ENCODE data around the gene ZBTB46.

The ZBTB46 gene

DNA sequence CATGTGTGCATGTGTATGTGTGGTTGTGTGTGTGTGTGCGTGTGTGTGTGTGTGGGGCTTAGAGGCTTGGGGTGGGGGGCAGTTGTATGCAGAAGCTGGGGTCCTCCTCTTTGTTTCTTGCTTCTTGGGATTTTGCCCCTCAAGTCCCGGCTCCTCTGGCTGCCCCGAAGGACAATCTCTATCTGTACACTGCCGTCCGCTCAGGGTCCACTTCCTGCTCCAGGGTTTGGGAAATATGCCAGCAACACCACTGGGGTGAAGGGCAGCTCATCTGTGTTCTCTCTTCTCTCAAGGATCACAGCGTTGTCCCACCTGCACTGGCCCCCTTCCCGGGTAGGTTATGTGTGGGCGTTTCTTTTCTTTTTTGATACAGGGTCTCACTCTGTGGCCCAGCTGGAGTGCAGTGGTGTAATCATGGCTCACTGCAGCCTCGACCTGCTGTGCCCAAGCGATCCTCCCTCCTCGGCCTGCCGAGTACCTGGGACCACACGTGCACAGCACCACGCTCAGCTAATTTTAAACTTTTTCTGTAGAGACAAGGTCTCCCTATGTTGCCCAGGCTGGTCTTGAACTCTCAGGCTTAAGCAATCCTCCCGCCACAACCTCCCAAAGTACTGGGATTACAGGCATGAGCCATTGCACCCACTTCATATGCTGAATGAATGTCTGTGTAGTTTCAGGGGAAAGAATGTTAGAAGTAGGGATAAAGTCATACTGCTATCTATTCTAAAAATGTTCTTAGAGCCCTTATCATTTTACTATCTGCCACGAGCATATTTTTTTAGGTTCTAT is 65.8 kb downstream of the ZBTB46 start:
- DNase-seq, result no peak

DNA sequence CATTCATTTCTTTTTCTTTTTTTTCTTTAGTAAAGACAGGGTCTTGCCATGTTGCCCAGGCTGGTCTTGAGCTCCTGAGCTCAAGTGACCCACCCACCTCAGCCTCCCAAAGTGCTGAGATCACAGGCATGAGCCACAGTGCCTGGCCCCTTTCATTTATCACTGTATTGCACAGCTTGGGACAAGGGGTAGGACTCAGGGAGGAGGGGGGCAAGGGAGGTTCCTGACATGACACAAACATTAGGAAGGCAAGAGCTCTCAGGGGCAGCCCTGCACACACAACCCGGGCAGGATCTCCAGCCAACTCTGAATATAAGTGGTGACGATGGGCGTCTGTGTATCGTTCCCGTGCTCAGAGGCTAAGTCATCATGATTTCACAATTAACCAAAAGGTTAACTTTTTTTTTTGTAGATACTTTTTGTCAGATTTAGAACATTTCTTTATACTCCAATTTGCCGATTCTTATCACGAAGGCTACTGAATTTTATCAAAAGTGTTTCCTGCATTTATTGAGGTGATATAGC is 71.6 kb downstream of the ZBTB46 start:
- no peak for DNase-seq

DNA sequence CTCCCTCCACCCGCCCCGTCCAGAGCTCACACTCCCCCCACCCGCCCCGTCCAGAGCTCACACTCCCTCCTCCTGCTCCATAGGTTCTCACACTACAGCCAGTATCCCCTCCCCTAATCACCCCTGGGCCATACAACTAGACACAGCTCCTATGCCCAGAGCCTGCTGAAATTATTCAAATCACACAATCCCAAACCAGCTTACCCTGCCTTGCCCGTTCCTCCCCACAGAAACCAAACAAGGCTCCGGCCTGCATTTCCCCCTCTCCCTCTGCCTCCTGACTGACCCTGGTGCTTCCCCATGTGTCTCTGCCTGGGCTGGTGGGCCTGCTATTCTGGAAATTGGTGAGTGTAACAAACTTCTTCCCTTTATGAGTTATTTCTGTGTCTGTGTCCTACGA is 72.9 kb downstream of the ZBTB46 start:
- DNase-seq, result no peak

DNA sequence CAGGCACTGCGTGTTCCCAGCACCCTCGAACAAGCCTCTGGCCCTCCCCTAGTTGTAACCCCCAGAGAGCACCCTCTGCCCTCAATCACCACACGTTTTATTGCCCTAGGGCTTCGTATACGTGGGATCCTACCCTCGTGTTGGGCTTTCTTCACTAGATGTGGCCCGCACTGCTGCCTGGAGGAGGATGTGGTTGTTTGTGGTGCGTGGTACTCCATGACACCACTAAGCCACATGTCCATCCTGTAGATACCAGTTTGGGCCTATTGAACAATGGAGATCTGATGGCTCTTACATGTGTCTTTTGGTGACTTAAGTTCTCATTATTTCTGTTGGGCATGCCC is 74.4 kb downstream of the ZBTB46 start:
- DNase-seq, result no peak

DNA sequence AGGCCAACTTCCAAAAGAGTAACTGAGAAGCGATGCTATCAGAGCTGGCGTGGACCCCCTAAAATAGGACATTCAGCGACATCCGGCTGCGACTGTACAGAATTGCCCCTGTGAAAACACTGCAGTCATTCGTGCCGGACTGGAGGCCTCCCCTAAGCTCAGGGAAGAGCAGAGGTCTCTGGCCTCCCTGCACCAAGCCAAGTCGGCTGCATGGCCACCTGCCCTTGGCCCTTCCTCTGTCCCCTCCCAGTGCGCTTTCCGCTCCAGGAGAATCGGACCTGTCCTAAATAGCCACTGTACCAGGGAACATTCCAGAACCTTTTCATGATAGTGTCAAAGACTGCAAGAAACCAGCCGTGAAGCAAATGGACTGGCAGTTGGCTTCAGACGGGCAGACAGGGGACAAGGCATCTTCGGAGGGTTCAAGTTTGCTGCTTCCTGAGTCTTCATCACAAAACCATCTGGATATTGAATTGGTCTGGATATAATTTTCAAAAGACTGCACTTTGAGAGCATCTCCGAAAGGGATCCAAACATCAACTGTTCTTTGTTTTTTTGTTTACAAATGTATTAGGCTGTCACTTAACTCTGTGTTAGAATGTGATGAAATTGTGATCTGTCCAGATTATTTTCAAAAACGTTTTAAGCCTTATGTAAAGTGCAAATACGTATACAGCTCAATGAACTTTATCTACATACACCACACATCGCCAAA is 75.0 kb downstream of the ZBTB46 start:
- DNase-seq, result no peak

DNA sequence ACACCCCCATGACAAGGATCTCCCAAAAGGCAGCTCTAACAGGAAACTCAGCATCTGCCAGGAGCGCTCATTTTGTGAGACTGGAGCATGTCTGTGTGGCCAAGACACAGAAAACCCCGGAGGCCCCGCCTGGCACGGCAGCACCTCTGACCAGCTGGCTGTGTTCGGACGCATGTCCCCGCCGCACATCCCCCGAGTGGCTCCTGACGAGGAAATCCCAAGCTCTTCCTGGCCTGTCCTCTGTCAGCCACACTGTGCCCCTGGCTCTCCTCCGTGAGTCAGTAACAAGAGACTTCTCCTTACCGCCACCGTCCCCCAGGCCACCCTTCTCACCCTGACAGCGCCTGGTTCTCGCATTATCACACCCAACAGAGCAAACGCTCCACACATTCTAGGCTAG is 77.1 kb downstream of the ZBTB46 start:
- DNase-seq, result no peak

DNA sequence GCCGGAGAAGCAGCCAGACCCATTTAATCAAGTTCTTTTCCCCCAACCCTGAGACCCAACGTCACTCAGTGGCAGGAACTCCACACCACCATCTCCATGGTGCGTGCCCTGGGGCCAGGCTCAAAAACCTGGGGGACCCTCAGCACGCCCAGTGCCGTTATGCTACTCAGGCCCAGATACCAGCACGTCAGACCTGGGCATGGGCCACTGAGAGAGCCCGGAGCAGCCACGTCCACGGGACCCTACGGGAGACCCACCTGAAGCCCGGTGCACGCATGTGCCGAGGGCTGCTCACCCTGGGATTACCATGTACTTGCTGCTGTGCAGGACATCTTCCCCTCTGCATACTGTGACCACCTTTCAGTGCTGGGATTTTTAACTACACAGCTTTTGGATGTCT is 77.7 kb downstream of the ZBTB46 start:
- DNase-seq, result no peak

DNA sequence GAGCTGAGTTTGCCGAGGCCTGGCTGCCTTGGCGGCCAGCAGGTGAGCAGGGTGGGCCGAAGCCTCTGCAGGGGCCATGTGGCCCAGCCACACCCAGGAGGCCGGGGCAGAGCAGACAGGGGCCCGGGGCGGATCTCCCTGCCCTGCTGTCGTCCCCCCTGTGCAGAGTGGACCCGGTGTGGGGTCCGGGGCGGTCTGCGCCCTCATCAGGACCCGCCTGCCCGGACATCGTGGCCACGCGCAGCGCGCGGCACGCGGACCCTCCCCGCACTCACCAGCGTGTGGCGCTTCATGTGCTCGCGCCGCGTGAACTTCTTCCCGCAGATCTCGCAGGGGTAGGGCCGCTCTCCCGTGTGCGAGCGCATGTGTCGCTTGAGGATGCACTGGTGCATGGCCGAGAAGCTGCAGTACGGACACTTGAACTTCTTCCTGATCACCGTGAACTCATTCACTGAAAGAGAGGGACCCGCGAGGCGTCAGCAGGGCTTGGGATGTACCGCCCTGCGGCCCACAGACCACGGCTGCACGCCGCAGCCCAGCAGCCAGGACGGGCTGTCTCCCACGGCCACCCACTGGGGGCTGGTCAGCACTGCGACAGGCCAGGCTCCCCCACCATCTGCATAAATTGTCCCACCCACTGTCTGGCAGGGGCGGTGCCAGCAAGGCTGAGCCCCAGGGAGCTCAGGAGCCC is 78.5 kb downstream of the ZBTB46 start:
- no peak for DNase-seq

DNA sequence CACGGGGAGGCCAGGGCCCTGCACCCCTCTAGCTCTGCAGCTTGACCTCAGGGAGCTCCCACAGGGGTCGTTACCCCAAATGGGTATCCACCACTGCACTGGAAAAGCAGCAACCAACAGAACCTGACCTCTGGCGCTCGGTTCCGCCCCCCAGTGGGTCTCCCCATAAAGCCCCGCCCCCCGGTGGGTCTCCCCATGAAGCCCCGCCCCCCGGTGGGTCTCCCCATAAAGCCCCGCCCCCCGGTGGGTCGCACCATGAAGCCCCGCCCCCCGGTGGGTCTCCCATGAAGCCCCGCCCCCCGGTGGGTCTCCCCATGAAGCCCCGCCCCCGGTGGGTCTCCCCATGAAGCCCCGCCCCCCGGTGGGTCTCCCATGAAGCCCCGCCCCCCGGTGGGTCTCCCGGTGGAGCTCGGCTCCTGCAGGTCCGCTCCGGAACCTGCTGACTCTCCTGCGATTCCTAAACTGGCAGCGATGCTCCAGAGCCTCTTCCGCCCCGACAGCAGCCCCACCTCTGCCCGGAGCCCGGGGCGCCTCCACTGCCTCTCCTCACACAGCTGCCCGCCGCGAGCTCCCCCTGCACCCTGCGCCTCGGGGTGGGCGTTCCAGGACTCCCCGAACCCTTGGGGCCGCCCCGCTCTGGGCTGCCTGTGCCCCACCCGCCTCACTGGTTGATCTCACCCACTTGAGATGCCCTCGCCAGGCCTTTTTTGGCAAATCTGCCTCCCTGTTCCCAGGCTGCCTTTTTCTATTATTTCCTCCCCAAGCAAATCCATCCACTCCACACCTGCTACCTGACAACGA is 79.4 kb downstream of the ZBTB46 start:
- DNase-seq, result no peak

DNA sequence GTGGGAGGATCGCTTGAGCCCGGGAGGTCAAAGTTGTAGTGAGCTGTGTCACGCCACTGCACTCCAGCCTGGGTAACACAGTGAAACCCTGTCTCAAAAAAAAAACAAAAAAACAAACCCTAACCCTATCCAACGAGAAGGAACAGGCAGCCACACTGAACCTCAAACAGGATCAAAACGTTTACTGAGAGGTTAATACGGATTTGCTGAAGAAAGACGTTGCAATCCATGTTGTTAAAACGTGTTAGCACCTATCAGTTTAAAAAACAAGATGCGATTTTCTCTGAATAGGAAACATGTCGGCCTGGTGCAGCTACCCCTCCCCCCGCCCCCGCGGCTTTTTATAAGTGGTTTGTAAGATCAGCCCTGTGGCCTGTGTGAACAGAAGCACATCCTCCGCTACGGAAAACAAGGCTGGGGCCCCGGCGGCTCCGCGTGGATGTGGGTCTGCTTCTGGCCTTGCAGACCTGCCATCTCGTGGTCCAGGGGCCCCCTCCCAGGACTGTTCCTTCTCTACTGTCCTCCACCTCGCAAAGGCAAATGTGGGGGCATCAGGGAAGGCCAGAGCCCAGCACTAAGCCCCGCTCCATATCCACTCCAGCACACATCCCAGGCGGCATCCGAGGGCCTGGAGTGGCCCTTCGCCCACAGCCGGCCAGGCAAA is 80.1 kb downstream of the ZBTB46 start:
- DNase-seq, result no peak

DNA sequence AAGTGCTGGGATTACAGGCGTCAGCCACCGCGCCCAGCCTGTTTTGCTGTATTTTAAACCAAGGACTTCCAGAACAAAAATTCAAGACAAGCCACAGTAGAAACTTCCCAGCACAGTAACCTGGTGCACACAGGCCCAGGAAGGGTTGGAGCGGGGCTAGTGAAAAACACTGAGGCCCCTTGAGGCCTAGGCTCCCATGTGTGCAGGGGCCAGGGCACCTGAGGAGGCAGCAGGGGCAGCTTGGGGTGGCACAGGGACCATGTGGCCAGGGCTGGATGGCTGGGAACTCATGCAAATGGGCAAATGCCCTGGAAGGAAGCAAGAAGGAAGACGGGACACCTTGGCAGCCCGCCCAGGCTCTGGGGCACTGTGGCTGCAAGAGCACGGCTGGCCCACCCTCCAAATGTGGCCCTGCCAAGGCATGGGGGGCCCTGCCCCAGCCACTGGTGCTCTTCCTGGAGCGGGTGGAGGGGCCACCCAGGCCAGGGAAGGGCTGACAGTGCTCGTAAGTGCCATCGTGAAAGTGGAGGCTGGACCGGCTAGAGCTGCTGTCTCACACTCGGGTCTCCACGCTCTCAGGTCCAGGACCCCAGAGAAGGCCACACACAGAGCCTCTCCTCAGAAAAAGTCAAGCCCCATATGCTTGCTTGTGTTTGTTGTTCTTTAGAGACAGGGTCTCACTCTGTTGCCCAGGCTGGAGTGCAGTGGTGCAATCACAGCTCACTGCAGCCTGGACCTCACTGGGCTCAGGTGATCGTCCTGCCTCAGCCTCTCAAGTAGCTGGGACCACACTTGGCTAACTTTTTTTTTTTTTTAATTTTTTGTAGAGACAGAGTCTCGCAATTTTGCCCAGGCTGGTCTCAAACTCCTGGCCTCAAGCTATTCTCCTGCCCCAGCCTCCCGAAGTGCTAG is 81.2 kb downstream of the ZBTB46 start:
- DNase-seq, result no peak

DNA sequence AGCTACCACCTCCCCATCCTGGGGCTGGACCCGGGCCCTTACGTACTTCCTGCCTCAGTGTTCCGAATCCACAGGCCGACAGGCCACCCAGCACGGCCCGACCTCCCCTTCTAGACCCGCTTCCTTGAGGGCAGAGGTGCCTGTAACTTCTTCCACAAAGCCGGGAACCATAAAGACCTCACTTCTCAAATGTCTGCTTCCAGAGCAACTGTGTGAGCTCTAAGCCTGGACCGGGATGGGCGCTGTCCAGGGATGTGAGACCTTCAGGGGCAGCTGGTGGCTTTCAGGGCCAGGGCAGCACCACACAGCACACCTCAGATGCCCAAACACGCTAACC is 82.2 kb downstream of the ZBTB46 start:
- DNase-seq, result no peak

DNA sequence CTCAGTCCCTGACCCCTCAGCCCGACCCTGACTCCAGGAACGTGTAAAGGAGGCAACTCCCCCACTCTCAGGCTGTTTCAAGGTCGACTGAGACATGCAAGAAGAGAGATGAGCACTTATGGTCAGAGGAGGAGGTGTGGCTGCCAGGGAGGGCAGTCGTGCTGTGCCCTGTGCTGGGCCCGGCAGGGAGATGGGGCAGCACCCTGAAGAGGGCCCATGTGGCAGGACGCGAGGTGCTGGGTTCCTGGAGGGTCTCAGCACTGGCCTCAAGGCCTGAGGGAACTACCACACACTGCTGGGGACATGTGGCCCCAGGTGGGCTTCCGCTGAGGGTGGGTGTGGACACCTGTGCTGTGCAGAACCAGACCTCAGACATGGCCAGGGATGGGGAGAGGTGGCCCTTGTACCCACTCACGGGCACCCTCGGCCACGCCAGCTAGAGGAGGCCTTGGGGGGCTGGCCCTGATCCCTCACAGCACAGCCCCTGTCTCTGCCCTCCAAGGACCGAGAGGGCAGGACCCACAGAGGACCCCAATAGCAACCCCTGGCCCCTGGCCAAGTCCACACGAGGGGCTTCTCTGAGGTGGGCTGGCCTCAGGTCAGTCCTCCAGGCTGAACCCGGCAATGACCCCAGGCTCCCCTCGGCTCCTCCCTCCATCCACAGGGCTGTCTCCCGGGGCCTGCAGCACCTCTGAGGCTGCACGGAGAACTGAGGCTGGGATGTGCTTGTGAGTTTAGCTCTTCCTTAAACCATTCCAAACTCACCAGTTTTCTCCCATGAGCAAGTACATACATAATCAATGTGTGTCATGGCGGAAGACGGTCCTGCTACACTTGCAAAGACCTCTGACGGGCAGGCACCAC is 82.8 kb downstream of the ZBTB46 start:
- no peak for DNase-seq

DNA sequence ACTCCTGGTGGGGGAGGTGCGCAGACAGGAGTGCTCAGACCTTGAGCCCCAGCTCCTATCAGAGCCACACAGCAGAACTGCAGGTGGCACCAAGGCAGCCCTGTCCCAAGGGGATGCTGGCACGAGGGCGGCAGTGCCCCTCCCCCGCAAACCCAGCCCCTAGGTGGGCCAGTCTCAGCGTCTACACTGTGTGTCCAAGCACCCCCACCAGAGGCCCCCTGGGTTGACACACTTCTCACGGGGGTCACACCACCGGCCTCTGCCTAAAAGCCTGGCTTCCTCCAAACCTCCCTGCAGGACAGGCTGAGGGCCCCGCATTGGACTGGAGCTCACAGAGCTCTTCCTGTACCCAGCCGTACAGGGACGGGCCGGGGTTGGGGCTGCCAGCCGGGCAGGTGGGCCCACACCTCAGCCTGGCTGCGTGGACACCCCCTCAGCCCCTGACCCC is 83.4 kb downstream of the ZBTB46 start:
- no peak for DNase-seq

DNA sequence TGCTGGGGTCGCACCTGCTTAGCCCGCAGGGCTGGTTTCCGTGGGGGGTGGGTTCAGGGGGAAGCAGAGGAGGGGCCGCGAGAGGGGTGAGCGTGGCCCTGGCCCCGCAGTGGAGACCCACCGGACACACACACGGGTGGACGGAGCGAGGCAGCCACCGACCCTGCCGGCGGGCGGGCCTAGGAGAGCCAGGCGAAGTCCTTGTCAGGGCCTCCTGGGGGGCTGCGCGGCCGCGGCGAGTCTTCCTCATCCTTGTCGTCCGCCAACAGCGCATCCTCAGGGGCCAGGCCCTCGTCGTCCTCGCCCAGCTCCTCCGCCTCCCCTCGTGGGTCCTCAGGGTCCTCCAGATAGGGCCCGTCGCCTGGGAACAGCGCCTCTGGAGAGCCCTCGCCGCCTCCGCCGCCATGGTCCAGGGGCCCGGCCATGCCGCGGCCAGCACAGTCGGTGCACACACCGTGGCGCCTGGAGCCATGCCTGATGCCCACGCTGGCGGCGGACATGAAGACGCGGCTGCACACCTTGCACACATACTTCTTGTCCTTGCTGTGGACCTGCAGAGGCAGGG is 84.2 kb downstream of the ZBTB46 start:
- no peak for DNase-seq

DNA sequence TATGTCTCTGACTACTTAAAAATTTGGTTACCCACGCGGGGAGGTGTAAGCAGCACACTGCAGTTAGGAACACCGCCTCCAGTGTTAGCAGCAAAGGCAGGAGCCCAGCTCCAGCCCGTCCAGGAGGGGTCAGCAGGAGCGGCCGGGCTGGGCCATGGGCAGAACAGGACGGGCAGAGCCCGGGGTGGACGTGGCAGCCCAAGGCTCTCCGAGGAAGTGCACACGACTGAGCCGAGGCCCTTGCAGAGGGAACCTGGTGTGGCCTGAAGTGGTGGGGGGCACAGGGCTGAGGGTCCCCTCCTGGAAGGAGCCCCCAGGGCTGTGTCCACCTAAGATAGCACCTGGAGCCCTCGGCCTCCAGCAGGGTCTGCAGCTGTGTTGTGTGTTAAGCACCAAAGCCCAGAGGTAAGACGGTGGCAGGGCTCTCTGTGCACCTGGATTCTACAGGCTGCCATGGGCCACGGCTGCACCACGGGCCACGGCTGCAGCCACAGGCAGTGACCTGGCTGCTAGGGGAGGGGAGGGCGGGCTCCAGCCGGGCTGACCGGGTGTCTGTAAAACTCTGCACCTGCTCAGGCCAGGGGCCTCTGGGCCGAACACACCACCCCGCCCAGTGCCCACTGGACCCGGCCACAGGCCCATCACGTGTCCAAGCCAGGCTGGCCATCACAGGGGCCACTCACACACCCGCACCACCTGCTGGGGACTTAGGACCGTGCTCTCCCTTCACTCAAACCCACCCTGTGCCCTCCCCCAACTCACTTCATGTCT is 84.9 kb downstream of the ZBTB46 start:
- no peak for DNase-seq

DNA sequence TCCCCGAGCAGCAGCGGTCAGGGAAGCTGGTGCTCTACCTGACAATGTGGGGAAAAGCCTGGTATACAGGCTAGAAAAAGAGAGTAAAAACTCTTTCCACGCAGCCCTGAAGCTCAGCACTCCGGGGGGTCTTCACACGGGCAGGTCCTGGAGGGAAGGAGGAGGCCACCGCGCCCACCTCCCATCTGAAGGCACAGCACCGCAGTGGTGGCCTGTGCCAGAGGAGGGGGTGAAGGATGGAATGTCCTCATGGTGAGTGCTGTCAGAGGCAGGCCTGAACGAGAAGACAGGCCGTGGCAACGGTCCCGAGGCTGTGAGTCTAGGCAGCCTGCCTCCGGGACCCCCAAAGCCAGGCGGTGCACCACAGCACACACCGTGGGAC is 85.6 kb downstream of the ZBTB46 start:
- DNase-seq, result no peak

DNA sequence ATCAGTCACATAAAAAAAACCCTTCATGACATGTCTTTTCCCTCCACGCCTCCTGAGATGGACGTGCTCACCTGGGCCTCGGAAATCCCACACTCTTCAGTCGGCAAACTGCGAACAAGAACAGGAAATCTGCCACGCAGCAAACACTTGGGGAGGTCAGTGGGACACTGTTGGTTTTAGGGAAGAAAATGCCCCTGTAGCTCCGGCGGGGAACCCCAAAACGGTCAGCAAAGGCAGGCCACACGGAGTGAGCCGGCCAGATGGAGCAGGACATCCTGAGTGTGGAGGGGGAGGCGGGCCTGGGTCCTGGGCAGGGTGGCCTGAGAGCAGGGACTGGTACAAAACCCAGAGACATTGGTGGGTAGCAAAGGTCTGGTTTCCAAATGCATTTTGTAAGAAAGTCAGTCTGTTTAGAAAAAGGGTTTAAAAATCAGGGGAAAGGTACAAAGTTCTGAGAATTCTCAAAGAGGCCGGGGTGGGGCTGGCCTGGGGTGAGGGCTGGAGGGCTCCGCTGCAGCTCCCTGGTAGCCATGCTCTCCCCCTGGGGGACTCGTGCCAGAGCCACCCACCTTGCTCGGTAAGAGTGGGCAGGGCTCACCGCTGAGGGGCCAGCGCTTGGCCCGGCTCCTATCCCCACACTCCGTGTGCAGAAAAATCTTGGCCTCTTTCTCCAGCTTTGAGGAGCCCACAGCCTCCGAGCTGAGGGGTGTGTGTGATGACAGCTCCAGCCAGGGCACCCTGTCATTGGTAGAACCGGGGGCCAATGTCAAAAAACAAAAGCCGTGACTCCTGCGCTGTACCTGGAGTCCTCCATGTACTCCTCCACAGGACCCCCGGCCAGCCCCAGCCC is 86.3 kb downstream of the ZBTB46 start:
- no peak for DNase-seq
